ENCODE measurements around the gene SULT1A2.
A peak's percentile ranks its signal among the peaks of the same experiment; 100 is the strongest.
"Not testable (repeated sequence)": the region's sequence is repeated elsewhere in the genome, so short reads cannot be mapped to it uniquely, and the experiment has no call there.

SULT1A2 gene

GRCh38 chr16:28596840-28597691, at the start of gene SULT1A2:
Gene SULT1A2, minus strand, starts transcription at chr16:28597050. Its CDS starts 1,120 bp downstream, at chr16:28595930.
- no peak for DNase-seq
- in situ Hi-C loops (cut with HindIII; ENCODE audit: low pct_ligation_motif_present, low pct_unique_long_range_greater_than_20kb, low sequenced_read_pairs): no loop called here

- in situ Hi-C loops (cut with HindIII; ENCODE audit: low pct_ligation_motif_present, low pct_unique_long_range_greater_than_20kb, low sequenced_read_pairs); DNase-seq: not testable (repeated sequence)
Observed at GRCh38 chr16:28639959-28640358, 43.1 kb upstream of the SULT1A2 start.

- in situ Hi-C loops (cut with HindIII; ENCODE audit: low pct_ligation_motif_present, low pct_unique_long_range_greater_than_20kb, low sequenced_read_pairs); DNase-seq: not testable (repeated sequence)
Observed at GRCh38 chr16:28638359-28638758, 41.5 kb upstream of the SULT1A2 start.

GRCh38 chr16:28637765-28638164, 40.9 kb upstream of the SULT1A2 start, which contains the start of gene NPIPB8:
Gene NPIPB8, plus strand, starts transcription at chr16:28638065. Its CDS starts 296 bp downstream, at chr16:28638361.
- in situ Hi-C loops (cut with HindIII; ENCODE audit: low pct_ligation_motif_present, low pct_unique_long_range_greater_than_20kb, low sequenced_read_pairs): not testable (repeated sequence)

GRCh38 chr16:28636093-28636823, 39.4 kb upstream of the SULT1A2 start:
- DNase-seq: peak; percentile 64
- in situ Hi-C loops (cut with HindIII; ENCODE audit: low pct_ligation_motif_present, low pct_unique_long_range_greater_than_20kb, low sequenced_read_pairs): not testable (repeated sequence)

More at GRCh38 chr16:28637765-28638164, 40.9 kb upstream of the SULT1A2 start, which contains the start of gene NPIPB8:
- DNase-seq: not testable (repeated sequence)

GRCh38 chr16:28630905-28631304, 34.1 kb upstream of the SULT1A2 start:
- in situ Hi-C loops (cut with HindIII; ENCODE audit: low pct_ligation_motif_present, low pct_unique_long_range_greater_than_20kb, low sequenced_read_pairs); DNase-seq: not testable (repeated sequence)

GRCh38 chr16:28623172-28623711, 26.4 kb upstream of the SULT1A2 start:
- in situ Hi-C loops (cut with HindIII; ENCODE audit: low pct_ligation_motif_present, low pct_unique_long_range_greater_than_20kb, low sequenced_read_pairs): no loop called here
- DNase-seq: peak; percentile 45

- DNase-seq; in situ Hi-C loops (cut with HindIII; ENCODE audit: low pct_ligation_motif_present, low pct_unique_long_range_greater_than_20kb, low sequenced_read_pairs): not testable (repeated sequence)
Observed at GRCh38 chr16:28622532-28623171, 25.8 kb upstream of the SULT1A2 start.

- DNase-seq: no peak
- in situ Hi-C loops (cut with HindIII; ENCODE audit: low pct_ligation_motif_present, low pct_unique_long_range_greater_than_20kb, low sequenced_read_pairs): no loop called here
Observed at GRCh38 chr16:28621481-28622155, 24.8 kb upstream of the SULT1A2 start.

- in situ Hi-C loops (cut with HindIII; ENCODE audit: low pct_ligation_motif_present, low pct_unique_long_range_greater_than_20kb, low sequenced_read_pairs); DNase-seq: not testable (repeated sequence)
Observed at GRCh38 chr16:28620316-28620715, 23.5 kb upstream of the SULT1A2 start.

- DNase-seq: no peak
- in situ Hi-C loops (cut with HindIII; ENCODE audit: low pct_ligation_motif_present, low pct_unique_long_range_greater_than_20kb, low sequenced_read_pairs): no loop called here
Observed at GRCh38 chr16:28617874-28618273, 21.0 kb upstream of the SULT1A2 start.

- in situ Hi-C loops (cut with HindIII; ENCODE audit: low pct_ligation_motif_present, low pct_unique_long_range_greater_than_20kb, low sequenced_read_pairs): no loop called here
- no peak for DNase-seq
Observed at GRCh38 chr16:28616636-28617035, 19.8 kb upstream of the SULT1A2 start.

GRCh38 chr16:28616224-28616577, 19.4 kb upstream of the SULT1A2 start:
- in situ Hi-C loops (cut with HindIII; ENCODE audit: low pct_ligation_motif_present, low pct_unique_long_range_greater_than_20kb, low sequenced_read_pairs); DNase-seq: not testable (repeated sequence)

GRCh38 chr16:28615486-28616223, 18.8 kb upstream of the SULT1A2 start:
- peak; percentile 44 for DNase-seq
- in situ Hi-C loops (cut with HindIII; ENCODE audit: low pct_ligation_motif_present, low pct_unique_long_range_greater_than_20kb, low sequenced_read_pairs): not testable (repeated sequence)

- in situ Hi-C loops (cut with HindIII; ENCODE audit: low pct_ligation_motif_present, low pct_unique_long_range_greater_than_20kb, low sequenced_read_pairs); DNase-seq: not testable (repeated sequence)
Observed at GRCh38 chr16:28614561-28614960, 17.7 kb upstream of the SULT1A2 start.

- DNase-seq; in situ Hi-C loops (cut with HindIII; ENCODE audit: low pct_ligation_motif_present, low pct_unique_long_range_greater_than_20kb, low sequenced_read_pairs): not testable (repeated sequence)
Observed at GRCh38 chr16:28613912-28614311, 17.1 kb upstream of the SULT1A2 start.
